Heart right ventricle (tissue), 16 donors: ENCODE measurements around the gene BBS1. TPM values are rescaled to one million over a fixed set of nuclear protein-coding genes. Genes with fewer than 3 reads are reported as not detected.
A peak's percentile ranks its signal among the peaks of the same experiment; 100 is the strongest.
"Not testable (repeated sequence)": the region's sequence is repeated elsewhere in the genome, so short reads cannot be mapped to it uniquely, and the experiment has no call there.

Source experiments
- ATAC-seq, 8 donors: fragments of 200-7000 bp; cut with Tn5 transposase; one replicate each; pipeline ENCODE4 v1.9.1; 2020; ENCODE audit warnings: mild to moderate bottlenecking in 8 of 8, moderate library complexity in 8 of 8, moderate number of reproducible peaks in 1 of 8
- DNase-seq, 2 donors: peaks; one replicate each; pipeline ENCODE4 v3.0.0-alpha.2; 2020
- H3K27ac ChIP-seq, 10 donors: fragments of 200-600 bp; sonication (generic) in 2 of 10; one replicate each; pipeline versions ENCODE4 v1.5.0 to v1.8.0; 2020 to 2022; ENCODE audit warnings: mild to moderate bottlenecking in 3 of 10
- H3K27me3 ChIP-seq, 7 donors: fragments of 200-600 bp; one replicate each; pipeline ENCODE4 v1.8.0; 2021 to 2022; ENCODE audit warnings: mild to moderate bottlenecking in 2 of 7
- H3K36me3 ChIP-seq, 9 donors: fragments of 200-600 bp; sonication (generic) in 1 of 9; one replicate each; pipeline versions ENCODE4 v1.5.0 to v1.8.0; 2020 to 2022; ENCODE audit warnings: mild to moderate bottlenecking in 2 of 9
- H3K4me1 ChIP-seq, 9 donors: fragments of 200-600 bp; sonication (generic) in 1 of 9; one replicate each; pipeline versions ENCODE4 v1.5.0 to v1.8.0; 2020 to 2022; ENCODE audit warnings: mild to moderate bottlenecking in 4 of 9
- H3K4me3 ChIP-seq, 10 donors: fragments of 200-600 bp; sonication (generic) in 2 of 10; one replicate each; pipeline versions ENCODE4 v1.5.0 to v1.8.0; 2020 to 2022; ENCODE audit warnings: mild to moderate bottlenecking in 7 of 10, moderate library complexity in 2 of 10
- H3K9me3 ChIP-seq, 11 donors: fragments of 200-600 bp in 10 of 11; sonication (generic) in 2 of 11; one replicate each; pipeline versions ENCODE4 v1.5.0 to v1.8.0; 2013 to 2022; ENCODE audit warnings: mild to moderate bottlenecking in 2 of 11, control low read depth in 1 of 11, moderate library complexity in 1 of 11
- WGBS, 2 donors: extraction: QIAGEN DNeasy Blood & Tissue Kit; methylation state at CpG; one replicate each; pipeline ENCODE4 v1.1.7; 2013; ENCODE audit warnings: inconsistent platforms in 1 of 2; 5-methylcytosine and 5-hydroxymethylcytosine counted together
- intact Hi-C, 10 donors: fragments of 100-400 bp; cut with DNase I; formaldehyde crosslinking; loops; one replicate each; pipeline versions ENCODE4 v1.11.1 to v1.14.2; 2022
- polyA plus RNA-seq, 2 donors: library from polyadenylated mRNA; stranded (reverse); fragments of 200-250 nt; gene quantifications; one replicate each; pipeline ENCODE4 v1.2.3, GENCODE V29; 2013
- total RNA-seq, 10 donors: library from RNA; stranded (reverse); fragmentation: NEBNext Ultra II Directional in 3 of 10; extraction: Animal tissue kit (Norgen Biotek cat#: 25700) in 3 of 10; gene quantifications; one replicate each; pipeline versions ENCODE4 v1.2.1 to v1.2.4, GENCODE V29; 2021 to 2023
- TF ChIP-seq, protein P1 (sequence below), 9 donors: fragments of 200-600 bp; sonication (generic) in 2 of 9; IDR thresholded peaks; one replicate each; pipeline versions ENCODE4 v1.5.0 to v1.8.0; 2021 to 2022; ENCODE audit warnings: antibody characterized with exemption in 9 of 9, mild to moderate bottlenecking in 5 of 9, moderate library complexity in 1 of 9
- donor health status: Arrhythmogenic right ventricular cardiomyopathy.
- donor health status: ischemic (EF 13 %, LVEDD 7.1; RV severe dilation, severe dysfunction).
- donor health status: healthy with polysubstance abuse.
- donor health status: DM: no; HTN: yes; CAD: no.
- donor health status: DM: no; HTN: no; CAD: no.
- donor health status: ischemic (EF 25% LVEDD 6.9; RV normal size, moderate dysfunction).
- donor health status: ischemic (EF 25% LVEDD 5.7; RV mildly dilated, moderate dysfunction).
- donor health status: healthy.
- donor health status: DM: yes; HTN: yes; CAD: no.
- donor health status: Ischemic cardiomyopathy.
- donor health status: ischemic (EF 35%, LVEDD 5.7; RV mildly dilated, moderate dysfunction).
- donor health status: nonischemic (EF 11% LVEDD 7.7; RV severe dilation, severe dysfunction).
- donor health status: DM: yes; HTN: yes; CAD: no.
- donor health status: PGD.
- donor health status: ischemic (EF 29% LVEDD 5.4; RV normal size, mild dysfunction).
- donor health status: nonischemic (EF 23%, LVEDD 6.1; RV moderate dilation, normal function).

Gene BBS1
- total and polyA plus RNA-seq, 12 donors = 9.6 to 23.9 (median 16.8) TPM

- DNase-seq (no peak), ATAC-seq (no peak)
- WGBS, 2 donors = 68 to 76% methylated on average over 2 of the region's 2 CpGs
- TF ChIP-seq, protein P1, sequence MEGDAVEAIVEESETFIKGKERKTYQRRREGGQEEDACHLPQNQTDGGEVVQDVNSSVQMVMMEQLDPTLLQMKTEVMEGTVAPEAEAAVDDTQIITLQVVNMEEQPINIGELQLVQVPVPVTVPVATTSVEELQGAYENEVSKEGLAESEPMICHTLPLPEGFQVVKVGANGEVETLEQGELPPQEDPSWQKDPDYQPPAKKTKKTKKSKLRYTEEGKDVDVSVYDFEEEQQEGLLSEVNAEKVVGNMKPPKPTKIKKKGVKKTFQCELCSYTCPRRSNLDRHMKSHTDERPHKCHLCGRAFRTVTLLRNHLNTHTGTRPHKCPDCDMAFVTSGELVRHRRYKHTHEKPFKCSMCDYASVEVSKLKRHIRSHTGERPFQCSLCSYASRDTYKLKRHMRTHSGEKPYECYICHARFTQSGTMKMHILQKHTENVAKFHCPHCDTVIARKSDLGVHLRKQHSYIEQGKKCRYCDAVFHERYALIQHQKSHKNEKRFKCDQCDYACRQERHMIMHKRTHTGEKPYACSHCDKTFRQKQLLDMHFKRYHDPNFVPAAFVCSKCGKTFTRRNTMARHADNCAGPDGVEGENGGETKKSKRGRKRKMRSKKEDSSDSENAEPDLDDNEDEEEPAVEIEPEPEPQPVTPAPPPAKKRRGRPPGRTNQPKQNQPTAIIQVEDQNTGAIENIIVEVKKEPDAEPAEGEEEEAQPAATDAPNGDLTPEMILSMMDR (IDR thresholded peaks at IDR 0.05) = no peak
- peaks cover 0 to 22% (median 0%) of the 10 kb centered on the region in 7 donors for H3K27me3 ChIP-seq
- no peak overlapping the region for H3K4me3 ChIP-seq
- intact Hi-C loops = loop anchor here in 6 of 10 donors (5.0 to 10.0 kb wide), 3 partner anchors 116 to 274 kb away; partner anchors contain the start of gene RCE1 (in 1 of the 6)
- peaks cover 0 to 5% (median 0%) of the 10 kb centered on the region in 9 donors for H3K36me3 ChIP-seq
- no peak overlapping the region for H3K27ac ChIP-seq
- H3K4me1 ChIP-seq = peaks cover 3 to 14% (median 13%) of the 10 kb centered on the region in 9 donors
- H3K9me3 ChIP-seq = no peaks in the 10 kb centered on the region
Measured at GRCh38 chr11:66570850-66571180, 60.4 kb downstream of the BBS1 start.

DNA sequence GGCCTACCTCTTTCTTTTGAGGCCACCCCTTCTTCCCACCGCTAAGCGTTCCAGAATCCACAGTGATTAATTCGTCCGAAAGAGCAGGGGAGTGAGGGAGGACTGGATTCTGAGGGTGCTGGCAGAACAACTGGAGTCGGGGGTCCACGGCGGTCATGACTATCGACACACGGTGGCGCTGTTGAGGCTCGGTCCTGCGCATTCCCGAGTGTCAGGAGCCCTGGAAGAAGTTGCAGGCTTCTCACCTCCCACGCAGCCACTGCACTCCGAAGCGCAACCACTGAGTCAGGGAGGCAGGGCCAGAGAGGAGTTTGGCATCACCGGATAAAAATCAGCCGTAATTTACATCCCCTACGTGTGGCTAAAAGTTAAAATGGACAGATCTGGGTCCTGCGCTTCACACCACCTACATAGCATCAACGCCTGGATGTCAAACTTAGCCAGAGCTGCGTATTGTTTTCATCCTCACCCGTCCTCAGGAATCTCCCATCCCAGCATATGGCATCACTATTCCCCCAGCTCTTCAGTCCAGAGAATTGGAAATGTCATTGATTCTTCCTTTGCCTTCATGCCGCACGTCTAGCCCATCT lies 68.7 kb downstream of the BBS1 start:
- peak; percentile 88 to 94 (median 92) for ATAC-seq
- peak; percentile 82 to 85 for DNase-seq
- Histone ChIP-seq H3K4me3 (no peak overlapping the region), H3K27me3 (no peaks in the 10 kb centered on the region), H3K27ac (no peak overlapping the region), H3K9me3 (peaks cover 0 to 13% (median 0%) of the 10 kb centered on the region in 11 donors), H3K36me3 (no peaks in the 10 kb centered on the region), H3K4me1 (peaks cover 0 to 8% (median 6%) of the 10 kb centered on the region in 9 donors)
- 12 to 15% methylated on average over 25 of the region's 25 CpGs for WGBS, 2 donors
- TF ChIP-seq, protein P1 (IDR thresholded peaks at IDR 0.05) = peak; percentile 70 to 88 (median 85)
- intact Hi-C loops = loop anchor here in 9 of 10 donors (1.0 to 10.0 kb wide), 7 partner anchors 98 to 266 kb away; partner anchors contain the start of genes RBM4B (in 1 of the 9) and RCE1 (in 1 of the 9)

DNA sequence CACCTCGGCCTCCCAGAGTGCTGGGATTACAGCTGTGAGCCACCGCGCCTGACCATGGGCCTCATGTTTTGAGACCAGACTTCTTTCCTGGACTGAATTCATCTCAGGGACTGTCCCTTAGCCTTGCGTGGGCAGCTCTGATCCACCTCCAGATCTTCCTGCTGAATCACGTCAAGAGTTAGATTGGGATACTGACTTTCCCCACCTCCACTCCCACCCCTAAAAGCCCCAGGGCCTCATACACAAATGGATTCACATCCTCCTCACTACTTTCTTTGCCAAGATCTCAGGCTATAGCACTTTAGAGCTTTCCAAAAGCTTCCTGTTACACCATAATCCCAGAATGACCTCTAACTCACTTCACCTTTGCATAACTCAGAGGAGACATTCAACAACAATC lies 70.4 kb downstream of the BBS1 start:
- intact Hi-C loops = loop anchor here in 1 of 10 donors (5.0 kb wide), 1 partner anchor 96 kb away; the partner anchor contains the start of gene RBM4B
- Histone ChIP-seq H3K27ac (no peak overlapping the region), H3K4me1 (peaks cover 0 to 8% (median 6%) of the 10 kb centered on the region in 9 donors), H3K4me3 (no peak overlapping the region), H3K36me3 (no peaks in the 10 kb centered on the region), H3K27me3 (no peaks in the 10 kb centered on the region), H3K9me3 (peaks cover 0 to 13% (median 0%) of the 10 kb centered on the region in 11 donors)
- DNase-seq (no peak), ATAC-seq (peak in 2 of 8 donors; percentile 25 to 45)
- TF ChIP-seq, protein P1 (IDR thresholded peaks at IDR 0.05) = no peak
- 55 to 67% methylated on average over 5 of the region's 5 CpGs for WGBS, 2 donors

DNA sequence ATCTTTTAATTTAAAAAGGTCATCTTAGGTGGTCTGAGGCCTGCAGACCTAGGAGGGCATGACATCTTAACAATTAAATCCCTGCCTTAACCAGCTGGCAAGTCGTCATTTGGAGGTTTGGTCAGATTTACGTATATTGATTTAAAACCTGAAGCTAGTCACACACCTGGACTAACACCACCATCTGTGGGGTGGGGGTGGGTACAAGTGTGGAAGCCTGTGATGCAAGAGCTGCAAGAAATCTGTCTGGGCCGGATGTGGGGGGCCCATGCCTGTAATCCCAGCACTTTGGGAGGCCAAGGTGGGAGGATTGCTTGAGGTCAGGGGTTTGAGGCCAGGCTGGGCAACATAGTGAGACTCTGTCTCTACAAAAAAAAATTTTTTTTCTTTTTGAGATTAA lies 70.8 kb downstream of the BBS1 start:
- Histone ChIP-seq H3K4me1 (peaks cover 0 to 8% (median 6%) of the 10 kb centered on the region in 9 donors), H3K4me3 (no peak overlapping the region), H3K36me3 (no peaks in the 10 kb centered on the region), H3K9me3 (peaks cover 0 to 13% (median 0%) of the 10 kb centered on the region in 11 donors), H3K27me3 (no peaks in the 10 kb centered on the region), H3K27ac (no peak overlapping the region)
- ATAC-seq (no peak), DNase-seq (no peak)
- intact Hi-C loops = loop anchor here in 1 of 10 donors (5.0 kb wide), 1 partner anchor 96 kb away; the partner anchor contains the start of gene RBM4B
- 78 to 81% methylated on average over 3 of the region's 3 CpGs for WGBS, 2 donors
- TF ChIP-seq, protein P1 (IDR thresholded peaks at IDR 0.05) = no peak

- DNase-seq, ATAC-seq, H3K27ac ChIP-seq, H3K27me3 ChIP-seq, H3K4me3 ChIP-seq, H3K4me1 ChIP-seq, H3K36me3 ChIP-seq: not testable (repeated sequence)
- peaks cover 0 to 13% (median 0%) of the 10 kb centered on the region in 11 donors for H3K9me3 ChIP-seq
- intact Hi-C loops = loop anchor here in 1 of 10 donors (5.0 kb wide), 1 partner anchor 95 kb away; the partner anchor contains the start of gene RBM4B
- WGBS, 2 donors = 85 to 86% methylated on average over 3 of the region's 3 CpGs
Measured at GRCh38 chr11:66582565-66583147, 72.2 kb downstream of the BBS1 start.
